ENCODE data around the gene KIT. TPM values are rescaled to one million over a fixed set of nuclear protein-coding genes. Genes with fewer than 3 reads are reported as not detected.
"Not testable (repeated sequence)": the region's sequence is repeated elsewhere in the genome, so short reads cannot be mapped to it uniquely, and the experiment has no call there.

KIT gene
- total RNA-seq, result 1 to 10 TPM; 4.2 to 5.4 TPM

- ChIA-PET POLR2A (no interaction called here), CTCF (interaction anchor here (3.9 kb wide), 1 partner anchor 303 kb away, joined by 12 read pairs; no protein-coding TSS in a partner anchor)
- H3K4me1 Mint-ChIP-seq (ENCODE audit: low read depth), result peaks cover 25% of the 10 kb centered on the region
Observed at GRCh38 chr4:54657551-54658251, at the start of gene KIT. Gene KIT, plus strand, starts transcription at chr4:54657957. Its CDS starts 58 bp downstream, at chr4:54658015.

DNA sequence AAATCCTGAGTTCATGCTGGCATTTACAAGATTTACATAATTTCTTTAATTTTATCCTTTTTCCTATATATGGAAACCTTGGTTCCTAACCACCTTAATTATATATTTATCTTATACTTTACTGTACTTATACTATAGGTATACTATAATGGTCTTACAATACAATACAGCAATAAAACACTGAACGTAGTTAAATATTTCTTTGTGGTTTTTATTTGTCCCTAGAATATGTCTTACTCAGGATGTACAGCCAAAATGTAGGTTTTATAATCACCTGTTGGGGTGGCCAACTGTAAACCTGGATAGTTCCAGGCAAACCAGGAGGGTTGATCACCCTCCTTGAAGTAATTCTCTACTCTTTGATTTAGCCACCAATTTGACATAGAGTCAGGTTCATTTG lies 48.4 kb upstream of the KIT start:
- Mint-ChIP-seq H3K4me1 (ENCODE audit: low read depth) (no peaks in the 10 kb centered on the region), H3K27me3 (ENCODE audit: low read depth) (peaks cover 5% of the 10 kb centered on the region), H3K36me3 (ENCODE audit: low read depth) (no peaks in the 10 kb centered on the region), H3K9me3 (ENCODE audit: insufficient read depth) (no peaks in the 10 kb centered on the region), H3K27ac (no peak overlapping the region), H3K4me3 (no peak overlapping the region)
- ChIA-PET POLR2A (no interaction called here), CTCF (no interaction called here)
- DNase-seq, result no peak
- ATAC-seq, result no peak

More at GRCh38 chr4:54657551-54658251, at the start of gene KIT:
- ATAC-seq, result peak; percentile 48
- H3K9me3 Mint-ChIP-seq (ENCODE audit: insufficient read depth), result no peaks in the 10 kb centered on the region
- H3K36me3 Mint-ChIP-seq (ENCODE audit: low read depth), result peaks cover 1% of the 10 kb centered on the region
- peak within 1 kb of the TSS; percentile 80 for H3K4me3 Mint-ChIP-seq
- peaks cover 68% of the 10 kb centered on the region for H3K27me3 Mint-ChIP-seq (ENCODE audit: low read depth)
- DNase-seq, result peak; percentile 35
- peak within 1 kb of the TSS; percentile 48 for H3K27ac Mint-ChIP-seq

GRCh38 chr4:54614149-54614548 lies 43.6 kb upstream of the KIT start:
- DNase-seq, result no peak
- Mint-ChIP-seq H3K27me3 (ENCODE audit: low read depth) (peaks cover 4% of the 10 kb centered on the region), H3K4me3 (no peak overlapping the region), H3K27ac (no peak overlapping the region), H3K4me1 (ENCODE audit: low read depth) (no peaks in the 10 kb centered on the region), H3K9me3 (ENCODE audit: insufficient read depth) (no peaks in the 10 kb centered on the region), H3K36me3 (ENCODE audit: low read depth) (no peaks in the 10 kb centered on the region)
- POLR2A ChIA-PET, result no interaction called here
- CTCF ChIA-PET, result no interaction called here
- no peak for ATAC-seq

- H3K36me3 Mint-ChIP-seq (ENCODE audit: low read depth), result no peaks in the 10 kb centered on the region
- H3K9me3 Mint-ChIP-seq (ENCODE audit: insufficient read depth), result no peaks in the 10 kb centered on the region
- H3K27me3 Mint-ChIP-seq (ENCODE audit: low read depth), result peaks cover 9% of the 10 kb centered on the region
- ChIA-PET CTCF (no interaction called here), POLR2A (no interaction called here)
- ATAC-seq, result no peak
- DNase-seq, result no peak
- H3K4me1 Mint-ChIP-seq (ENCODE audit: low read depth), result no peaks in the 10 kb centered on the region
- H3K4me3 Mint-ChIP-seq, result no peak overlapping the region
- H3K27ac Mint-ChIP-seq, result no peak overlapping the region
Observed at GRCh38 chr4:54620773-54621172, 37.0 kb upstream of the KIT start.

GRCh38 chr4:54625391-54625790 lies 32.4 kb upstream of the KIT start:
- no peak for ATAC-seq
- H3K9me3 Mint-ChIP-seq (ENCODE audit: insufficient read depth), result no peaks in the 10 kb centered on the region
- ChIA-PET POLR2A (no interaction called here), CTCF (no interaction called here)
- H3K27ac Mint-ChIP-seq, result no peak overlapping the region
- no peak overlapping the region for H3K4me3 Mint-ChIP-seq
- no peaks in the 10 kb centered on the region for H3K4me1 Mint-ChIP-seq (ENCODE audit: low read depth)
- no peaks in the 10 kb centered on the region for H3K36me3 Mint-ChIP-seq (ENCODE audit: low read depth)
- peaks cover 23% of the 10 kb centered on the region for H3K27me3 Mint-ChIP-seq (ENCODE audit: low read depth)
- no peak for DNase-seq

GRCh38 chr4:54626113-54626512 lies 31.6 kb upstream of the KIT start:
- Mint-ChIP-seq H3K36me3 (ENCODE audit: low read depth) (no peaks in the 10 kb centered on the region), H3K27me3 (ENCODE audit: low read depth) (peaks cover 23% of the 10 kb centered on the region), H3K27ac (no peak overlapping the region), H3K4me1 (ENCODE audit: low read depth) (no peaks in the 10 kb centered on the region), H3K4me3 (no peak overlapping the region), H3K9me3 (ENCODE audit: insufficient read depth) (no peaks in the 10 kb centered on the region)
- POLR2A ChIA-PET, result no interaction called here
- CTCF ChIA-PET, result no interaction called here
- no peak for DNase-seq
- ATAC-seq, result no peak

DNA sequence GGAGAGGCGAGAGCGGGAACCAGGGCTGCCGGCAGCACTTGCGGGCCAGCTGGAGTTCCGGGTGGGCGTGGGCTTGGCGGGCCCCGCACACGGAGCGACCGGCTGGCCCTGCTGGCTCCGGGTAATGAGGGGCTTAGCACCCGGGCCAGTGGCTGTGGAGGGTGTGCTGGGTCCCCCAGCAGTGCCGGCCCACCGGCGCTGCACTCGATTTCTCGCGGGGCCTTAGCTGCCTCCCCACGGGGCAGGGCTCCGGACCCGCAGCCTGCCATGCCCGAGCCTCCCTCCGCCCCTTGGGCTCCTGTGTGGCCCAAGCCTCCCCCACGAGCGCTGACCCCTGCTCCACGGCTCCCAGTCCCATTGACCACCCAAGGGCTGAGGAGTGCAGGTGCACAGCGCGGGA lies 25.2 kb upstream of the KIT start:
- Mint-ChIP-seq H3K36me3 (ENCODE audit: low read depth) (no peaks in the 10 kb centered on the region), H3K27me3 (ENCODE audit: low read depth) (peaks cover 10% of the 10 kb centered on the region), H3K4me1 (ENCODE audit: low read depth) (peaks cover 5% of the 10 kb centered on the region), H3K9me3 (ENCODE audit: insufficient read depth) (no peaks in the 10 kb centered on the region), H3K27ac (no peak overlapping the region), H3K4me3 (no peak overlapping the region)
- ChIA-PET POLR2A (interaction anchor here (1.3 kb wide), 1 partner anchor 23 kb away, joined by 3 read pairs; no protein-coding TSS in a partner anchor), CTCF (no interaction called here)
- DNase-seq (no peak), ATAC-seq (no peak)

DNA sequence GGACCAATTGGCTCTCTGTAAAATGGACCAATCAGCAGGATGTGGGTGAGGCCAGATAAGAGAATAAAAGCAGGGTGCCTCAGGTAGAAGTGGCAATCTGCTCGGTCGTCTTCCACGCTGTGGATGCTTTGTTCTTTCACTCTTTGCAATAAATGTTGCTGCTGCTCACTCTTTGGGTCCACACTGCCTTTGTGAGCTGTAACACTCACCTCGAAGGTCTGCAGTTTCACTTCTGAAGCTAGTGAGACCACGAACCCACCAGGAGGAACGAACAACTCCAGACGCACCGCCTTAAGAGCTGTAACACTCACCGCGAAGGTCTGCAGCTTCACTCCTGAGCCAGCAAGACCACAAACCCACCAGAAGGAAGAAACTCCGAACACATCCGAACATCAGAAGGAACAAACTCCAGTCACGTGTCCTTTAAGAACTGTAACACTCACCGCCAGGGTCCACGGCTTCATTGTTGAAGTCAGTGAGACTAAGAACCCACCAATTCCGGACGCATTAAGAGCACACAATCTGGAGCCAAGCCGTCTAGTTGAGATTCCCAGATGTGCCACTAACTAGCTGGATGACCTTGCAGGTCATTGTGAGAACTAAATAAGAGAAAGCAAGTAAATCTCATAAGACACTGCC lies 24.5 kb upstream of the KIT start:
- CTCF ChIA-PET; H3K27ac Mint-ChIP-seq; H3K36me3 Mint-ChIP-seq (ENCODE audit: low read depth); H3K4me1 Mint-ChIP-seq (ENCODE audit: low read depth); ATAC-seq; H3K9me3 Mint-ChIP-seq (ENCODE audit: insufficient read depth); DNase-seq; H3K27me3 Mint-ChIP-seq (ENCODE audit: low read depth): not testable (repeated sequence)
- peak overlapping the region; percentile 53 for H3K4me3 Mint-ChIP-seq
- POLR2A ChIA-PET, result interaction anchor here (1.3 kb wide), 1 partner anchor 22 kb away, joined by 3 read pairs; no protein-coding TSS in a partner anchor

GRCh38 chr4:54635318-54635717 lies 22.4 kb upstream of the KIT start:
- peaks cover 6% of the 10 kb centered on the region for H3K4me1 Mint-ChIP-seq (ENCODE audit: low read depth)
- no peak overlapping the region for H3K27ac Mint-ChIP-seq
- H3K4me3 Mint-ChIP-seq, result no peak overlapping the region
- peaks cover 7% of the 10 kb centered on the region for H3K27me3 Mint-ChIP-seq (ENCODE audit: low read depth)
- ATAC-seq, result no peak
- H3K36me3 Mint-ChIP-seq (ENCODE audit: low read depth), result no peaks in the 10 kb centered on the region
- H3K9me3 Mint-ChIP-seq (ENCODE audit: insufficient read depth), result no peaks in the 10 kb centered on the region
- CTCF ChIA-PET, result no interaction called here
- POLR2A ChIA-PET, result interaction anchor here (0.6 kb wide), 1 partner anchor 46 kb away, joined by 3 read pairs; no protein-coding TSS in a partner anchor
- no peak for DNase-seq

DNA sequence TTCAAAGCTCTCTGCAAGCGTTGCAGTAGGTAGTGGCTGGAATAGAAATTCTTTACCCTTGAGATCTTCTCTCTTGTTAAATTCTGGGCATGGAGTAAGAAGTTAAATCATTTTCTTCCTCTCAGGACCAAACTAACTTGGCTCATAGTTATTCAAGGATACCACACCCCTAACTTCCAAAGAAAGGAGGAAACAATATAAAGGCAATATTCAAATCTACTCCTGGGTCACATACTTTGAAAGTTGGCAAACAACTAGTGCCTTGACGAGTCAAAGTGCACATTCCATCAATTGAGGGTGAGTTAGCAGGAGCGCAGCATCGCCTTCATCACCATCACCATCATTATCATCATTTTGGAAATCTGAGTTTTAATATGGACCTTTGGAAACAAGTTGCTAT lies 20.4 kb upstream of the KIT start:
- no peak for ATAC-seq
- Mint-ChIP-seq H3K4me3 (no peak overlapping the region), H3K27ac (no peak overlapping the region), H3K9me3 (ENCODE audit: insufficient read depth) (no peaks in the 10 kb centered on the region), H3K4me1 (ENCODE audit: low read depth) (peaks cover 14% of the 10 kb centered on the region), H3K27me3 (ENCODE audit: low read depth) (peaks cover 7% of the 10 kb centered on the region), H3K36me3 (ENCODE audit: low read depth) (no peaks in the 10 kb centered on the region)
- CTCF ChIA-PET, result no interaction called here
- POLR2A ChIA-PET, result no interaction called here
- no peak for DNase-seq

GRCh38 chr4:54641101-54641500 lies 16.7 kb upstream of the KIT start:
- peaks cover 11% of the 10 kb centered on the region for H3K27me3 Mint-ChIP-seq (ENCODE audit: low read depth)
- H3K4me1 Mint-ChIP-seq (ENCODE audit: low read depth); H3K4me3 Mint-ChIP-seq; POLR2A ChIA-PET; H3K9me3 Mint-ChIP-seq (ENCODE audit: insufficient read depth); ATAC-seq; H3K27ac Mint-ChIP-seq; CTCF ChIA-PET; H3K36me3 Mint-ChIP-seq (ENCODE audit: low read depth); DNase-seq: not testable (repeated sequence)

GRCh38 chr4:54643172-54643571 lies 14.6 kb upstream of the KIT start:
- peaks cover 11% of the 10 kb centered on the region for H3K27me3 Mint-ChIP-seq (ENCODE audit: low read depth)
- ATAC-seq, result no peak
- peaks cover 10% of the 10 kb centered on the region for H3K4me1 Mint-ChIP-seq (ENCODE audit: low read depth)
- DNase-seq, result no peak
- CTCF ChIA-PET, result no interaction called here
- H3K36me3 Mint-ChIP-seq (ENCODE audit: low read depth), result no peaks in the 10 kb centered on the region
- no peak overlapping the region for H3K4me3 Mint-ChIP-seq
- POLR2A ChIA-PET, result no interaction called here
- H3K27ac Mint-ChIP-seq, result no peak overlapping the region
- H3K9me3 Mint-ChIP-seq (ENCODE audit: insufficient read depth), result no peaks in the 10 kb centered on the region

All from activated CD8-positive, alpha-beta T cell treated with anti-CD3 and anti-CD28 coated beads, Interleukin-2, amount 10 ng/mL, durations not matched to agents 7 days and 5 days (primary cell).